A549 (cell line): ENCODE measurements around the gene KRTAP9-7. TPM values are rescaled to one million over a fixed set of nuclear protein-coding genes. Genes with fewer than 3 reads are reported as not detected.

Source experiments
- ATAC-seq, 2 experiments: fragments of 200-7000 bp in 1 of 2; fragments of >200 bp in 1 of 2; cut with Nextera tagmentation in 1 of 2; cut with Tn5 transposase in 1 of 2; 3 replicates each; pipeline versions ENCODE4 v1.8.0 to v1.9.1; 2018 to 2020; ENCODE audit warnings: mild to moderate bottlenecking in 1 of 2, moderate library complexity in 1 of 2
- CTCF ChIA-PET: fragments of 300-600 bp; sonication (Branson Sonifier 250); formaldehyde crosslinking; extraction: SDS; loops from one replicate; lab custom pipeline; 2021; ENCODE audit warnings: antibody characterized with exemption, inconsistent platforms; lab: Yijun Ruan, JAX
- POLR2A ChIA-PET: fragments of 350-600 bp; formaldehyde crosslinking; extraction: SDS; loops from one replicate; lab custom pipeline; 2021; ENCODE audit warnings: antibody characterized with exemption, inconsistent platforms; lab: Yijun Ruan, JAX
- DNase-seq, 2 experiments: peaks; one replicate each; pipeline versions ENCODE4 v3.0.0 to v3.0.0-alpha.2; 2011 to 2016; ENCODE audit warnings: low read depth in 1 of 2, low spot score in 1 of 2
- FAIRE-seq: peaks from 2 replicates; lab custom pipeline; 2011; peaks lifted over from hg19 to GRCh38; lab: Jason Lieb, UNC
- H3K27ac ChIP-seq, 2 experiments: fragments of >200 bp; sonication (Bioruptor Twin); formaldehyde crosslinking; 3 replicates each; pipeline ENCODE4 v1.5.1; 2016 to 2017
- H3K4me1 ChIP-seq: fragments of >200 bp; sonication (Bioruptor Twin); formaldehyde crosslinking; 3 replicates; pipeline ENCODE4 v1.6.1; 2016
- H3K4me2 ChIP-seq: fragments of >200 bp; sonication (Bioruptor Twin); formaldehyde crosslinking; 3 replicates; pipeline ENCODE4 v1.6.1; 2016
- H3K4me3 ChIP-seq: fragments of >200 bp; sonication (Bioruptor Twin); formaldehyde crosslinking; 3 replicates; pipeline ENCODE4 v1.5.1; 2016
- H3K9me3 ChIP-seq: fragments of >200 bp; sonication (Bioruptor Twin); formaldehyde crosslinking; 3 replicates; pipeline ENCODE4 v1.6.1; 2016
- BHLHE40 ChIP-seq: IDR thresholded peaks from 2 replicates; pipeline ENCODE4 v1.6.1; 2012; ENCODE audit warnings: low read depth, low read length, inconsistent platforms
- CEBPB ChIP-seq, 2 experiments: fragments of >200 bp in 1 of 2; sonication (Bioruptor Twin) in 1 of 2; formaldehyde crosslinking in 1 of 2; IDR thresholded peaks; 2 replicates each; pipeline ENCODE4 v1.6.1; 2012 to 2016
- CHD4 ChIP-seq: fragments of 200-600 bp; sonication (generic); IDR thresholded peaks from 2 replicates; pipeline ENCODE4 v1.6.1; 2016; ENCODE audit warnings: antibody characterized with exemption, mild to moderate bottlenecking, borderline replicate concordance
- EHF ChIP-seq: fragments of 250-450 bp; sonication (Bioruptor Pico); IDR thresholded peaks from 2 replicates; pipeline ENCODE4 v1.5.0; 2020; ENCODE audit warnings: mild to moderate bottlenecking
- EP300 ChIP-seq, 2 experiments: fragments of >200 bp; sonication (Bioruptor Twin); formaldehyde crosslinking; IDR thresholded peaks; 2 replicates in 1 of 2; 3 replicates in 1 of 2; pipeline ENCODE4 v1.6.1; 2016 to 2017
- HDAC2 ChIP-seq: fragments of 200-600 bp; sonication (generic); IDR thresholded peaks from 2 replicates; pipeline ENCODE4 v1.6.1; 2016
- HEYL ChIP-seq: fragments of 250-450 bp; sonication (Bioruptor Pico); IDR thresholded peaks from 2 replicates; pipeline ENCODE4 v1.8.0; 2021; ENCODE audit warnings: mild to moderate bottlenecking, moderate library complexity
- HOXA7 ChIP-seq: fragments of 250-450 bp; sonication (Bioruptor Pico); IDR thresholded peaks from 2 replicates; pipeline ENCODE4 v1.5.0; 2020; ENCODE audit warnings: mild to moderate bottlenecking, moderate library complexity
- HOXB13 ChIP-seq: fragments of 250-450 bp; sonication (Bioruptor Pico); IDR thresholded peaks from 2 replicates; pipeline ENCODE4 v1.5.0; 2020; ENCODE audit warnings: low read depth, mild to moderate bottlenecking, moderate library complexity
- KDM1A ChIP-seq: fragments of 200-600 bp; sonication (generic); IDR thresholded peaks from 2 replicates; pipeline ENCODE4 v1.6.1; 2016; ENCODE audit warnings: low read depth, mild to moderate bottlenecking
- MAFK ChIP-seq: fragments of 450-650 bp; IDR thresholded peaks from 2 replicates; pipeline ENCODE4 v1.6.1; 2014; ENCODE audit not compliant: partially characterized antibody
- MYC ChIP-seq: IDR thresholded peaks from 2 replicates; pipeline ENCODE4 v1.6.1; 2012; ENCODE audit warnings: mild to moderate bottlenecking, inconsistent platforms, low read length, improper control_type of control experiment, borderline replicate concordance
- NPAS2 ChIP-seq: fragments of 250-450 bp; sonication (Bioruptor Pico); IDR thresholded peaks from 2 replicates; pipeline ENCODE4 v1.8.0; 2022; ENCODE audit warnings: mild to moderate bottlenecking, moderate library complexity, borderline replicate concordance
- NR3C1 ChIP-seq: fragments of >200 bp; sonication (Bioruptor Twin); formaldehyde crosslinking; IDR thresholded peaks from 3 replicates; pipeline ENCODE4 v1.6.1; 2017
- PHF8 ChIP-seq: fragments of 200-600 bp; sonication (generic); IDR thresholded peaks from 2 replicates; pipeline ENCODE4 v1.6.1; 2016; ENCODE audit warnings: low read depth, mild to moderate bottlenecking, antibody characterized with exemption, moderate library complexity, borderline replicate concordance
- RARB ChIP-seq: fragments of 250-450 bp; sonication (Bioruptor Pico); IDR thresholded peaks from 2 replicates; pipeline ENCODE4 v1.8.0; 2021; ENCODE audit warnings: mild to moderate bottlenecking, moderate library complexity
- RFX5 ChIP-seq: fragments of 450-650 bp; IDR thresholded peaks from 2 replicates; pipeline ENCODE4 v1.7.1; 2014; ENCODE audit warnings: antibody characterized with exemption, mild to moderate bottlenecking, moderate library complexity
- RNF2 ChIP-seq: fragments of 200-600 bp; sonication (generic); IDR thresholded peaks from 2 replicates; pipeline ENCODE4 v1.6.1; 2016; ENCODE audit warnings: low read depth, mild to moderate bottlenecking, antibody characterized with exemption, moderate library complexity, borderline replicate concordance
- ZC3H11A ChIP-seq: fragments of 450-650 bp; IDR thresholded peaks from 2 replicates; pipeline ENCODE4 v1.6.1; 2014; ENCODE audit warnings: antibody characterized with exemption, mild to moderate bottlenecking
- ZNF302 ChIP-seq: fragments of 250-450 bp; sonication (Bioruptor Pico); IDR thresholded peaks from 2 replicates; pipeline ENCODE4 v1.9.0; 2021; ENCODE audit warnings: inconsistent platforms, mild to moderate bottlenecking, moderate library complexity
- ZSCAN20 ChIP-seq: fragments of 250-450 bp; sonication (Bioruptor Pico); IDR thresholded peaks from 2 replicates; pipeline ENCODE4 v1.8.0; 2022; ENCODE audit warnings: mild to moderate bottlenecking, moderate library complexity
- WGBS: methylation state at CpG from one replicate; pipeline ENCODE4 v1.1.6; 2017; ENCODE audit errors: missing lambda C conversion rate; 5-methylcytosine and 5-hydroxymethylcytosine counted together
- polyA plus RNA-seq, 4 experiments: library from polyadenylated mRNA; depleted of rRNA in 3 of 4; stranded (reverse); fragments of >200 nt; fragmentation: RNase III in 1 of 4; extraction: RNeasy Plus Mini Kit Qiagen cat#74134 plus additional on column Dnase treatment in 1 of 4; gene quantifications; 2 replicates in 3 of 4; 3 replicates in 1 of 4; pipeline ENCODE4 v1.2.3, GENCODE V29; 2011 to 2017
- small RNA-seq, 6 experiments: library from RNA; depleted of rRNA; stranded (forward); fragments of <200 nt; gene quantifications; one replicate each; pipeline ENCODE3, GENCODE V24; 2012
- TF ChIP-seq, protein P1 (sequence below): fragments of 150-350 bp; IDR thresholded peaks from 2 replicates; pipeline ENCODE4 v1.6.1; 2014; ENCODE audit warnings: low read depth, mild to moderate bottlenecking, low read length
- TF ChIP-seq, protein P2 (sequence below): fragments of >200 bp; sonication (Bioruptor Twin); formaldehyde crosslinking; IDR thresholded peaks from 2 replicates; pipeline ENCODE4 v1.6.1; 2016
- TF ChIP-seq, protein P3 (sequence below): fragments of 250-450 bp; sonication (Bioruptor Pico); IDR thresholded peaks from 2 replicates; pipeline ENCODE4 v1.5.0; 2021; ENCODE audit warnings: mild to moderate bottlenecking, moderate library complexity, borderline replicate concordance

The KRTAP9-7 gene
- polyA plus RNA-seq, 2 of the 4 experiments (the other 2 are of a cell fraction) = not detected

DNA sequence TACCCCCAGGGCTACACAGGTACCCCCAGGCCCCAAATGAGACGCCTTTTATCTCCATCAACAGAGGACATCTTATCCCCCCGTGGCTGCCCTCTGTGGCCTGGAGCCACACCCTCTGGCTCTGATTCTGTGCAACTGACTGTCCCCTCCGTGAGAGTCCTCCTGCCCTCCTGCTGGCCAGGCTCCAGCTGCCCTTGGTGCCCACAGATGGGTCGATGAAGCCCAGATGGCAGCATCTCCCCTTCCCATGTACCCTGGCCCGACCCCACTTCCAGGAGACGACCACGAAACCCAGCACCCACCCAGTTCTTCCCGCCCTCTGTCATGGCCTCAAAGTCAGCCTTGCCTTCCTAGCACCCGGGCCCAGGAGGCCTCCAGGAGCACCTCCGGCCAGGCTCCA lies 49.6 kb downstream of the KRTAP9-7 start:
- H3K4me3 ChIP-seq = no peak overlapping the region
- WGBS = 82% methylated on average over 10 of the region's 10 CpGs
- H3K27ac ChIP-seq = no peak overlapping the region
- DNase-seq = no peak
- TF ChIP-seq KDM1A = no peak
- no peak for TF ChIP-seq HEYL (CRISPR knock-in tag)
- TF ChIP-seq EP300 (IDR thresholded peaks at IDR 0.05) = no peak
- TF ChIP-seq CHD4 = no peak
- no peak for TF ChIP-seq ZSCAN20 (CRISPR knock-in tag)
- no peak for TF ChIP-seq HDAC2
- TF ChIP-seq NR3C1 = no peak
- TF ChIP-seq HOXA7 (CRISPR knock-in tag) = no peak
- no peak for TF ChIP-seq MAFK
- TF ChIP-seq, protein P1, sequence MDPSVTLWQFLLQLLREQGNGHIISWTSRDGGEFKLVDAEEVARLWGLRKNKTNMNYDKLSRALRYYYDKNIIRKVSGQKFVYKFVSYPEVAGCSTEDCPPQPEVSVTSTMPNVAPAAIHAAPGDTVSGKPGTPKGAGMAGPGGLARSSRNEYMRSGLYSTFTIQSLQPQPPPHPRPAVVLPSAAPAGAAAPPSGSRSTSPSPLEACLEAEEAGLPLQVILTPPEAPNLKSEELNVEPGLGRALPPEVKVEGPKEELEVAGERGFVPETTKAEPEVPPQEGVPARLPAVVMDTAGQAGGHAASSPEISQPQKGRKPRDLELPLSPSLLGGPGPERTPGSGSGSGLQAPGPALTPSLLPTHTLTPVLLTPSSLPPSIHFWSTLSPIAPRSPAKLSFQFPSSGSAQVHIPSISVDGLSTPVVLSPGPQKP = no peak
- TF ChIP-seq, all 56 proteins: peak for 0
- H3K4me1 ChIP-seq = no peaks in the 10 kb centered on the region
- ATAC-seq (no peak), FAIRE-seq (no peak)
- POLR2A ChIA-PET = no interaction called here
- peaks cover 7% of the 10 kb centered on the region for H3K9me3 ChIP-seq
- CTCF ChIA-PET = interaction anchor here (0.5 to 1.2 kb wide), 3 partner anchors 30 to 323 kb away, joined by 3 to 5 read pairs (median 5); no protein-coding TSS in a partner anchor
- no peak overlapping the region for H3K4me2 ChIP-seq

DNA sequence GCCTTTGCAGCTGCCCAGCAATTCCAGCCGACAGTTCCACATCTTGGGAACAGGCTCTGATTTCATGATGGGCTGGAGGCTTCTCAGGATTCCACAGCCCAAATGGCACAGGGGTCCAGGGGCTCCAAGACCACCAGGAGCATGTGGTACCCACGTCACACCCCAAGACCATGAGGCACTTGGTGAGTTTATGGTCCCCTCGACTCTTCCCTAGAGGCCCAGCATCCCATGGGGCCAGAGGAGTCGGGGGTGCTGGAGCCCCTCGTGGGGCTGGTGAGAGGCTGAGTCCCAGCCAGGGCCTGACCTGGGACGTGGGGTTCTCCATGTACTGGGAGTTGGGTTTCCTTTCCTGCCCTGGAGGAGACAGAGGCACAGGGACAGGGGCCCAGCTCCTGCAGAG lies 50.1 kb downstream of the KRTAP9-7 start:
- WGBS = 100% methylated on average over 2 of the region's 6 CpGs
- POLR2A ChIA-PET = no interaction called here
- CTCF ChIA-PET = interaction anchor here (0.5 to 1.2 kb wide), 3 partner anchors 30 to 323 kb away, joined by 3 to 5 read pairs (median 5); no protein-coding TSS in a partner anchor
- no peak for DNase-seq
- H3K4me1 ChIP-seq = no peaks in the 10 kb centered on the region
- no peak for ATAC-seq
- peaks cover 3% of the 10 kb centered on the region; the same call in 2 of the 3 replicates for H3K9me3 ChIP-seq
- no peak overlapping the region for H3K4me2 ChIP-seq
- H3K27ac ChIP-seq = no peak overlapping the region; a peak in 1 of 6 replicates
- no peak for FAIRE-seq
- no peak overlapping the region for H3K4me3 ChIP-seq
- TF ChIP-seq HDAC2 = no peak
- TF ChIP-seq KDM1A = no peak
- no peak for TF ChIP-seq ZNF302 (CRISPR knock-in tag)
- TF ChIP-seq HOXB13 (CRISPR knock-in tag) = no peak
- no peak for TF ChIP-seq BHLHE40
- no peak for TF ChIP-seq CEBPB (IDR thresholded peaks at IDR 0.05)
- TF ChIP-seq RFX5 = no peak
- TF ChIP-seq PHF8 = no peak
- TF ChIP-seq, protein P2, sequence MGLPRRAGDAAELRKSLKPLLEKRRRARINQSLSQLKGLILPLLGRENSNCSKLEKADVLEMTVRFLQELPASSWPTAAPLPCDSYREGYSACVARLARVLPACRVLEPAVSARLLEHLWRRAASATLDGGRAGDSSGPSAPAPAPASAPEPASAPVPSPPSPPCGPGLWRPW = no peak
- no peak for TF ChIP-seq EP300 (IDR thresholded peaks at IDR 0.05)
- TF ChIP-seq ZC3H11A = no peak
- no peak for TF ChIP-seq RARB (CRISPR knock-in tag)
- no peak for TF ChIP-seq NPAS2
- TF ChIP-seq EHF (CRISPR knock-in tag) = no peak
- TF ChIP-seq, protein P3, sequence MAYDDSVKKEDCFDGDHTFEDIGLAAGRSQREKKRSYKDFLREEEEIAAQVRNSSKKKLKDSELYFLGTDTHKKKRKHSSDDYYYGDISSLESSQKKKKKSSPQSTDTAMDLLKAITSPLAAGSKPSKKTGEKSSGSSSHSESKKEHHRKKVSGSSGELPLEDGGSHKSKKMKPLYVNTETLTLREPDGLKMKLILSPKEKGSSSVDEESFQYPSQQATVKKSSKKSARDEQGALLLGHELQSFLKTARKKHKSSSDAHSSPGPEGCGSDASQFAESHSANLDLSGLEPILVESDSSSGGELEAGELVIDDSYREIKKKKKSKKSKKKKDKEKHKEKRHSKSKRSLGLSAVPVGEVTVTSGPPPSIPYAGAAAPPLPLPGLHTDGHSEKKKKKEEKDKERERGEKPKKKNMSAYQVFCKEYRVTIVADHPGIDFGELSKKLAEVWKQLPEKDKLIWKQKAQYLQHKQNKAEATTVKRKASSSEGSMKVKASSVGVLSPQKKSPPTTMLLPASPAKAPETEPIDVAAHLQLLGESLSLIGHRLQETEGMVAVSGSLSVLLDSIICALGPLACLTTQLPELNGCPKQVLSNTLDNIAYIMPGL (CRISPR knock-in tag) = no peak
- TF ChIP-seq, protein P1 = no peak
- no peak for TF ChIP-seq RNF2
- TF ChIP-seq MYC = no peak
- TF ChIP-seq CHD4 = no peak

Small RNAs within 50 kb of the gene (small RNA-seq; reads per million reads assigned to genes)
- gene KRTAP9-10P = 0 reads per million in 6 experiments

Other genes with a start within 250 kb of the KRTAP9-7 start
Only the 30 nearest of the 41 such genes appear.
- not detected in 2 replicates for gene KRTAP4-7, start 191.5 kb upstream of the KRTAP9-7 start, polyA plus RNA-seq (2011; rRNA removed)
- gene KRTAP4-7, start 191.5 kb upstream of the KRTAP9-7 start, polyA plus RNA-seq (2017; fragmentation: RNase III; extraction: RNeasy Plus Mini Kit Qiagen cat#74134 plus additional on column Dnase treatment) = not detected in 3 replicates
- not detected in 2 replicates for gene KRTAP4-8, start 177.6 kb upstream of the KRTAP9-7 start, polyA plus RNA-seq (2011; rRNA removed)
- not detected in 3 replicates for gene KRTAP4-8, start 177.6 kb upstream of the KRTAP9-7 start, polyA plus RNA-seq (2017; fragmentation: RNase III; extraction: RNeasy Plus Mini Kit Qiagen cat#74134 plus additional on column Dnase treatment)
- gene KRTAP4-16, start 173.5 kb upstream of the KRTAP9-7 start, polyA plus RNA-seq (2011; rRNA removed) = not detected in 2 replicates
- not detected in 3 replicates for gene KRTAP4-16, start 173.5 kb upstream of the KRTAP9-7 start, polyA plus RNA-seq (2017; fragmentation: RNase III; extraction: RNeasy Plus Mini Kit Qiagen cat#74134 plus additional on column Dnase treatment)
- gene KRTAP4-9, start 170.3 kb upstream of the KRTAP9-7 start, polyA plus RNA-seq (2011; rRNA removed) = not detected in 2 replicates
- gene KRTAP4-9, start 170.3 kb upstream of the KRTAP9-7 start, polyA plus RNA-seq (2017; fragmentation: RNase III; extraction: RNeasy Plus Mini Kit Qiagen cat#74134 plus additional on column Dnase treatment) = not detected in 3 replicates
- not detected in 2 replicates for gene KRTAP4-11, start 157.3 kb upstream of the KRTAP9-7 start, polyA plus RNA-seq (2011; rRNA removed)
- not detected in 3 replicates for gene KRTAP4-11, start 157.3 kb upstream of the KRTAP9-7 start, polyA plus RNA-seq (2017; fragmentation: RNase III; extraction: RNeasy Plus Mini Kit Qiagen cat#74134 plus additional on column Dnase treatment)
- not detected in 2 replicates for gene KRTAP4-12, start 151.5 kb upstream of the KRTAP9-7 start, polyA plus RNA-seq (2011; rRNA removed)
- gene KRTAP4-12, start 151.5 kb upstream of the KRTAP9-7 start, polyA plus RNA-seq (2017; fragmentation: RNase III; extraction: RNeasy Plus Mini Kit Qiagen cat#74134 plus additional on column Dnase treatment) = not detected in 3 replicates
- not detected in 2 replicates for gene KRTAP4-6, start 135.2 kb upstream of the KRTAP9-7 start, polyA plus RNA-seq (2011; rRNA removed)
- not detected in 3 replicates for gene KRTAP4-6, start 135.2 kb upstream of the KRTAP9-7 start, polyA plus RNA-seq (2017; fragmentation: RNase III; extraction: RNeasy Plus Mini Kit Qiagen cat#74134 plus additional on column Dnase treatment)
- gene KRTAP4-5, start 125.9 kb upstream of the KRTAP9-7 start, polyA plus RNA-seq (2011; rRNA removed) = not detected in 2 replicates
- gene KRTAP4-5, start 125.9 kb upstream of the KRTAP9-7 start, polyA plus RNA-seq (2017; fragmentation: RNase III; extraction: RNeasy Plus Mini Kit Qiagen cat#74134 plus additional on column Dnase treatment) = not detected in 3 replicates
- not detected in 2 replicates for gene KRTAP4-4, start 115.0 kb upstream of the KRTAP9-7 start, polyA plus RNA-seq (2011; rRNA removed)
- not detected in 3 replicates for gene KRTAP4-4, start 115.0 kb upstream of the KRTAP9-7 start, polyA plus RNA-seq (2017; fragmentation: RNase III; extraction: RNeasy Plus Mini Kit Qiagen cat#74134 plus additional on column Dnase treatment)
- gene KRTAP4-3, start 107.5 kb upstream of the KRTAP9-7 start, polyA plus RNA-seq (2011; rRNA removed) = not detected in 2 replicates
- gene KRTAP4-3, start 107.5 kb upstream of the KRTAP9-7 start, polyA plus RNA-seq (2017; fragmentation: RNase III; extraction: RNeasy Plus Mini Kit Qiagen cat#74134 plus additional on column Dnase treatment) = not detected in 3 replicates
- not detected in 2 replicates for gene KRTAP4-2, start 97.5 kb upstream of the KRTAP9-7 start, polyA plus RNA-seq (2011; rRNA removed)
- gene KRTAP4-2, start 97.5 kb upstream of the KRTAP9-7 start, polyA plus RNA-seq (2017; fragmentation: RNase III; extraction: RNeasy Plus Mini Kit Qiagen cat#74134 plus additional on column Dnase treatment) = not detected in 3 replicates
- gene KRTAP4-1, start 90.8 kb upstream of the KRTAP9-7 start, polyA plus RNA-seq (2011; rRNA removed) = 0.32 TPM in 2 replicates
- gene KRTAP4-1, start 90.8 kb upstream of the KRTAP9-7 start, polyA plus RNA-seq (2017; fragmentation: RNase III; extraction: RNeasy Plus Mini Kit Qiagen cat#74134 plus additional on column Dnase treatment) = 0.12 TPM in 2 of 3 replicates, not detected in the other
- not detected in 2 replicates for gene KRTAP9-1, start 85.8 kb upstream of the KRTAP9-7 start, polyA plus RNA-seq (2011; rRNA removed)
- not detected in 3 replicates for gene KRTAP9-1, start 85.8 kb upstream of the KRTAP9-7 start, polyA plus RNA-seq (2017; fragmentation: RNase III; extraction: RNeasy Plus Mini Kit Qiagen cat#74134 plus additional on column Dnase treatment)
- gene KRTAP9-2, start 49.0 kb upstream of the KRTAP9-7 start, polyA plus RNA-seq (2011; rRNA removed) = not detected in 2 replicates
- gene KRTAP9-2, start 49.0 kb upstream of the KRTAP9-7 start, polyA plus RNA-seq (2017; fragmentation: RNase III; extraction: RNeasy Plus Mini Kit Qiagen cat#74134 plus additional on column Dnase treatment) = not detected in 3 replicates
- gene KRTAP9-3, start 43.2 kb upstream of the KRTAP9-7 start, polyA plus RNA-seq (2011; rRNA removed) = not detected in 2 replicates
- not detected in 3 replicates for gene KRTAP9-3, start 43.2 kb upstream of the KRTAP9-7 start, polyA plus RNA-seq (2017; fragmentation: RNase III; extraction: RNeasy Plus Mini Kit Qiagen cat#74134 plus additional on column Dnase treatment)
- not detected in 2 replicates for gene KRTAP9-8, start 37.7 kb upstream of the KRTAP9-7 start, polyA plus RNA-seq (2011; rRNA removed)
- gene KRTAP9-8, start 37.7 kb upstream of the KRTAP9-7 start, polyA plus RNA-seq (2017; fragmentation: RNase III; extraction: RNeasy Plus Mini Kit Qiagen cat#74134 plus additional on column Dnase treatment) = not detected in 3 replicates
- not detected in 2 replicates for gene KRTAP9-4, start 26.0 kb upstream of the KRTAP9-7 start, polyA plus RNA-seq (2011; rRNA removed)
- not detected in 3 replicates for gene KRTAP9-4, start 26.0 kb upstream of the KRTAP9-7 start, polyA plus RNA-seq (2017; fragmentation: RNase III; extraction: RNeasy Plus Mini Kit Qiagen cat#74134 plus additional on column Dnase treatment)
- gene KRTAP9-9, start 20.3 kb upstream of the KRTAP9-7 start, polyA plus RNA-seq (2011; rRNA removed) = not detected in 2 replicates
- gene KRTAP9-9, start 20.3 kb upstream of the KRTAP9-7 start, polyA plus RNA-seq (2017; fragmentation: RNase III; extraction: RNeasy Plus Mini Kit Qiagen cat#74134 plus additional on column Dnase treatment) = not detected in 3 replicates
- not detected in 2 replicates for gene KRTAP9-6, start 10.3 kb upstream of the KRTAP9-7 start, polyA plus RNA-seq (2011; rRNA removed)
- not detected in 3 replicates for gene KRTAP9-6, start 10.3 kb upstream of the KRTAP9-7 start, polyA plus RNA-seq (2017; fragmentation: RNase III; extraction: RNeasy Plus Mini Kit Qiagen cat#74134 plus additional on column Dnase treatment)
- gene KRTAP29-1, start 27.2 kb downstream of the KRTAP9-7 start, polyA plus RNA-seq (2011; rRNA removed) = not detected in 2 replicates
- not detected in 3 replicates for gene KRTAP29-1, start 27.2 kb downstream of the KRTAP9-7 start, polyA plus RNA-seq (2017; fragmentation: RNase III; extraction: RNeasy Plus Mini Kit Qiagen cat#74134 plus additional on column Dnase treatment)
- not detected in 2 replicates for gene KRTAP16-1, start 33.6 kb downstream of the KRTAP9-7 start, polyA plus RNA-seq (2011; rRNA removed)
- gene KRTAP16-1, start 33.6 kb downstream of the KRTAP9-7 start, polyA plus RNA-seq (2017; fragmentation: RNase III; extraction: RNeasy Plus Mini Kit Qiagen cat#74134 plus additional on column Dnase treatment) = not detected in 3 replicates
- not detected in 2 replicates for gene KRTAP17-1, start 40.0 kb downstream of the KRTAP9-7 start, polyA plus RNA-seq (2011; rRNA removed)
- not detected in 3 replicates for gene KRTAP17-1, start 40.0 kb downstream of the KRTAP9-7 start, polyA plus RNA-seq (2017; fragmentation: RNase III; extraction: RNeasy Plus Mini Kit Qiagen cat#74134 plus additional on column Dnase treatment)
- not detected in 2 replicates for gene KRT33A, start 75.1 kb downstream of the KRTAP9-7 start, polyA plus RNA-seq (2011; rRNA removed)
- gene KRT33A, start 75.1 kb downstream of the KRTAP9-7 start, polyA plus RNA-seq (2017; fragmentation: RNase III; extraction: RNeasy Plus Mini Kit Qiagen cat#74134 plus additional on column Dnase treatment) = not detected in 3 replicates
- gene KRT33B, start 94.1 kb downstream of the KRTAP9-7 start, polyA plus RNA-seq (2011; rRNA removed) = not detected in 2 replicates
- gene KRT33B, start 94.1 kb downstream of the KRTAP9-7 start, polyA plus RNA-seq (2017; fragmentation: RNase III; extraction: RNeasy Plus Mini Kit Qiagen cat#74134 plus additional on column Dnase treatment) = 0.05 to 0.08 TPM in 2 of 3 replicates, not detected in the other
- 0.09 TPM in 2 replicates for gene KRT34, start 106.6 kb downstream of the KRTAP9-7 start, polyA plus RNA-seq (2011; rRNA removed)
- 0.17 to 0.33 TPM (median 0.23 TPM) in 3 replicates for gene KRT34, start 106.6 kb downstream of the KRTAP9-7 start, polyA plus RNA-seq (2017; fragmentation: RNase III; extraction: RNeasy Plus Mini Kit Qiagen cat#74134 plus additional on column Dnase treatment)
- not detected in 2 replicates for gene KRT31, start 121.9 kb downstream of the KRTAP9-7 start, polyA plus RNA-seq (2011; rRNA removed)
- not detected in 3 replicates for gene KRT31, start 121.9 kb downstream of the KRTAP9-7 start, polyA plus RNA-seq (2017; fragmentation: RNase III; extraction: RNeasy Plus Mini Kit Qiagen cat#74134 plus additional on column Dnase treatment)
- not detected in 2 replicates for gene KRT37, start 148.9 kb downstream of the KRTAP9-7 start, polyA plus RNA-seq (2011; rRNA removed)
- not detected in 3 replicates for gene KRT37, start 148.9 kb downstream of the KRTAP9-7 start, polyA plus RNA-seq (2017; fragmentation: RNase III; extraction: RNeasy Plus Mini Kit Qiagen cat#74134 plus additional on column Dnase treatment)
- gene KRT38, start 165.3 kb downstream of the KRTAP9-7 start, polyA plus RNA-seq (2011; rRNA removed) = not detected in 2 replicates
- not detected in 3 replicates for gene KRT38, start 165.3 kb downstream of the KRTAP9-7 start, polyA plus RNA-seq (2017; fragmentation: RNase III; extraction: RNeasy Plus Mini Kit Qiagen cat#74134 plus additional on column Dnase treatment)
- gene KRT32, start 191.7 kb downstream of the KRTAP9-7 start, polyA plus RNA-seq (2011; rRNA removed) = not detected in 2 replicates
- gene KRT32, start 191.7 kb downstream of the KRTAP9-7 start, polyA plus RNA-seq (2017; fragmentation: RNase III; extraction: RNeasy Plus Mini Kit Qiagen cat#74134 plus additional on column Dnase treatment) = not detected in 3 replicates
- not detected in 2 replicates for gene KRT35, start 205.5 kb downstream of the KRTAP9-7 start, polyA plus RNA-seq (2011; rRNA removed)
- gene KRT35, start 205.5 kb downstream of the KRTAP9-7 start, polyA plus RNA-seq (2017; fragmentation: RNase III; extraction: RNeasy Plus Mini Kit Qiagen cat#74134 plus additional on column Dnase treatment) = not detected in 3 replicates